NCI-H345 (cell line): ENCODE results near the gene TAS1R1.

Source experiments
- DNase-seq: peaks from one replicate; lab custom pipeline; 2025; lab: John Stamatoyannopoulos, UW

TAS1R1 gene

DNA sequence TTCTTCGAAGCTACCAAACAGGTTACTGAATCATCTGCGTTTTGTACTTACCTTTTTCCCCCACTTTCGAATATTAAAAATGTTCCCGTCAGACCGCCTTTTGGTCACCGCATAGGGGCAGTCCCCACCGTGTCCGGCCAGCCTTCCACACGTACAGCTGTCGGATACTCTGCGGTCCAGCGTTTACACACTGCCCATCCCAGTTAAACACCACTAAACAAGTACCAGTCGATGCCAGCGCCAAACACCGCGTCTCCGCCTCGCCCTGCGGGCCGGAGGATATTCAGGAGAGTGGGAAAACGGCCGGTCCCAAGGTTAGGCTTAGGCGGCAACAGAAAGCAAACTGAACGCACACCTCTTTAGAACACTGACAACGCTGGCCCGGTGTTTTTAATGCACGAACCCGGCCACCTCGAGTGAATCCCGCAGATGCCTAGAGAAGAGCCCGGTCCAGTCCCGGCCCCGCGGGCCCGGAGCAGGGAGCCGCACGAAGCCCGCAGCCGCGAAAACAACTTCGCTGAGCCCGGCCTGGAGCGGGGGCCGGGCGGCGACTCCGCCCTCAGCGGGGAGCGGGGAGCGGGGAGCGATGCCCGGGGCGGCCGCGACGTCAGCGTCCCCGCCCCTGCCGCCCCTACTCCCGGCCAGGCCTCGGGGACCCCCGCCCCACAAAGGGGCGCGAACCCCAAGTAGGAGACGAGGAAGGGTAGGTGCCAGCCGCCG, 57.7 kb downstream of the TAS1R1 start:
- peak; percentile 80 for DNase-seq

DNA sequence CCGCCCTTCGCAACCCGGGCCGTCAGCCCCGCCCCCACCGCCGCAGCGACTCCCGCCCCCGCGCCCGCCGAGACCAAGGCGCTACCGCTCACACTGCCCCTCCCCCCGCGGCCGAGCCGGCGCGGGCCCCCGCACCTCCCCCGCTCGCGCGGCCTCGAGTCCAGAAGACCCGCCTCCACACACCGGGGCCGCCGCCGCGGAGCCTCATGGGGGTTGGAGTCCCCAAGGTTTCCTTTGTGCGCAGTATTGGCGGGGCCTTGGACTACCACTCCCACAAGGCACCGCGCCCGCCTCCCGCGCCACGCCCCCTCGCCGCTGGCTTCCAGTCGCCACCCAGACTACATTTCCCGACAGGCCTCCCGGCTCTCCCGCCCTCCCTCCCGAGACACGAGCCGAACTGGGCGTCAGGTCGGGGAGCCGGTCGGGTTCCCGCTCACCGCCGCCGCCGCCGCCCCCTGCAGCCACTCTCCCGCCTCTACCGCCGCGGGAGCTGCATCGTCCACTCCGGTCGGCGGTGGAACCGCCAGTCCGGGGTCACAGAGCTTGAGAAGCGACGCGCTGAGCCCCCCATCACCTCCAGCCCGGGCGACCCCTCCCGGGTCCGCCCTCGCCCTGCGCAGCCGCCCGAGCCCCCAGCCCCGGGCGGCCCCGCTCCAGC, 58.4 kb downstream of the TAS1R1 start, which contains the start of gene PHF13:
Gene PHF13, plus strand, starts transcription at position 371 of the 658 bp plus-strand sequence. CDS start 336 bp downstream, outside the sequence.
- peak; percentile 99 for DNase-seq

DNA sequence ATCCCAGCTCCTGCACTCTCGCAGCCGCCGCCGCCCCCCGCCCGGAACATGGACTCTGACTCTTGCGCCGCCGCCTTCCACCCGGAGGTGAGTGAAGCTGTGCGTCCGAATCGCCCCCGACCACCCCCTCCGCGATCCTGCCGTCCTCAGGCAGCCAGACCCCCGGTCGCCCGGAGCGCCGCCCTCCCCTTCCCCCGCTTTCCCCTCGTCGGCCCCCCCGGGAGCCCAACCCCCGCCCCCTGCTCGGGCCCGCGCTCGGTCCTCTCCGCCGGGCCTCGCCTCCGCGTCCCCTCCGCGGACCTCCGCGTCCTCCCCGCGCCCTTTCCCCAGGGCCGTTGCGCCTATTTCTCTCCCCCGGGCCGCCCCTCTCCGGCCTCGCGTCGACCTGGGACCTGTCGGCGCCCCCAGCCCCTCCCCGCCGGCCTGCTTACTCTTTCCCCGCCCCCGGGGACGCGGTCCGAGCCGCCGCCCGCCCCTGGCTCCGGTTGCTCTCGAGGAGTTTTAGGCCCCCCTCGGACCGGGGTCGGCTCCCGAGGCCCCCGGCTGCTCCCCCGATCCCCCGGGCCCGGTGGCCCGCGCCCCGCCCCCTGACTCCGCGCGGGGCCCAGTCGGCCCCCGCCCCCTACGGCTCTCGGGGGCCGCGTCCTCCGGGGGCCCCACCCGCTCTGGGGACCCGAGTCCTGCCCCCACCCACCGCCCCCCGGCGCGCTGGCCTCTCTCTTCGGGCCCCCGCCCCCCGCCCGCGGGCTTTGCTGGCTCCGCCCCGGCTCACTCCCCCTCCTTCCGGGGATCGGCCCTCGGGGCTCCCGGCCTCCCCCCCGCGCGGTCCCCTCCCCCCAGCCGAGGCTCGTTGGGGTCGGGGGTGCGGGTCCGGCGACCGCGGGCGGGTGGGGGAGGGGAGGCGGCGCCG, 59.2 kb downstream of the TAS1R1 start:
- peak; percentile 44 for DNase-seq

DNA sequence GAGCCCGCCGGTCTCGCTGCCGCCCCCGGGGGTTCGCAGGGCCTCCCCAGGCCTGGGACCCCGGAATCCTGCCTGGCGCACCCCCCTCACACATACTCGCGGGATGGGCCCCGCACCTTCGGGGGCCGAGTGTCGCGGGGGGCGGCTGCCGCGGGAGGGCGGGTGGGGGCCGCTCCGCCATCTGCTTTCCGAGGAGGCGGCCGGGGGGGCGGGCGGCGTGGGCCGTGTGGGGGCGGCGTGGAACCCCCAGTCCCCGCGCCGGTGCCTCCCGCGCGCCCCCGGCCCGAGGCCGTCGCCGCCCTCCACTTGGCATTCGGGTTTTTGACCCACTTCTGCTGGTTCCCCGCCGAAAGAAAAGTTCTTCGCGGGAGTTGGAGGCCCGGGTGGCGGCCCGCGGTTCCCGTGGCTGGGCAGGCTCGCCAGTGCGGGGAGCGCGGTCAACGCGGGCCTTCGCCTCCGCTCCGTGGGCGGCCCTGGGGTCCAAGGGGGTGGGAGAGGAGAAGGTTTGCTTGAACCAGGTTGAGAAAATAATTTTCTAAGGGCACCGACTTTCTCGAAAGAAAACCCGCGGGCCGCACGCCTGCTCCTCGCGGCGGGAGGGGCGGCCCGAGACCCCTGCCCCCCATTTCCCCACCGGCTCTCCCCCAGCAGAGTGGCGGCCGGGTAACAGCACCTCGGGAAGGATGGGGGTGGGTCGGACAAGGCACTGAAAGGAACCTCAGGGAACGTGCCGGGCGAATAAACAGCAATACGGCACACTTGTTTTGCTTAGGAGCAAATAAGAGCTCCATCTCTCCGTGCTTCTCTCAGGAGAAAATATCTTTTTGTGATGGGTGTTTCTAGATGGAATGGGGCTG, 60.0 kb downstream of the TAS1R1 start:
- no peak for DNase-seq

DNA sequence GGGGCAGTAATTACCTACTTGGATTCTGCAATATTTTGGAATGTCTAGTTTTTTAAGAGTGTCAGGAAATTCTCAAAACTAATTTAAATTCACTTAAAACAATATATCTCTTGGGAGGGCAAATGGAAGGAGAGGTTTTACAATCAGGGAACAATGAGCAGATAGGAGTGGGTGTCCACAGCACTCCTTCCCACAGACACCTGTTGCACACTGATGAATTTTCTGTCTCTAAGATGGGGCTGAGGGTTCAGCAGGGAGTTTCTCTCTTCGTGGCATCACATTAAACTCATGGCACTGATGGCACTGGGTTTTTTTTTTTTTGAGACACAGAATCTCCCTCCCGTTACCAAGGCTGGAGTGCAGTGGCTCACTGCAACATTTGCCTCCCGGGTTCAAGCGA, 63.9 kb downstream of the TAS1R1 start:
- no peak for DNase-seq

DNA sequence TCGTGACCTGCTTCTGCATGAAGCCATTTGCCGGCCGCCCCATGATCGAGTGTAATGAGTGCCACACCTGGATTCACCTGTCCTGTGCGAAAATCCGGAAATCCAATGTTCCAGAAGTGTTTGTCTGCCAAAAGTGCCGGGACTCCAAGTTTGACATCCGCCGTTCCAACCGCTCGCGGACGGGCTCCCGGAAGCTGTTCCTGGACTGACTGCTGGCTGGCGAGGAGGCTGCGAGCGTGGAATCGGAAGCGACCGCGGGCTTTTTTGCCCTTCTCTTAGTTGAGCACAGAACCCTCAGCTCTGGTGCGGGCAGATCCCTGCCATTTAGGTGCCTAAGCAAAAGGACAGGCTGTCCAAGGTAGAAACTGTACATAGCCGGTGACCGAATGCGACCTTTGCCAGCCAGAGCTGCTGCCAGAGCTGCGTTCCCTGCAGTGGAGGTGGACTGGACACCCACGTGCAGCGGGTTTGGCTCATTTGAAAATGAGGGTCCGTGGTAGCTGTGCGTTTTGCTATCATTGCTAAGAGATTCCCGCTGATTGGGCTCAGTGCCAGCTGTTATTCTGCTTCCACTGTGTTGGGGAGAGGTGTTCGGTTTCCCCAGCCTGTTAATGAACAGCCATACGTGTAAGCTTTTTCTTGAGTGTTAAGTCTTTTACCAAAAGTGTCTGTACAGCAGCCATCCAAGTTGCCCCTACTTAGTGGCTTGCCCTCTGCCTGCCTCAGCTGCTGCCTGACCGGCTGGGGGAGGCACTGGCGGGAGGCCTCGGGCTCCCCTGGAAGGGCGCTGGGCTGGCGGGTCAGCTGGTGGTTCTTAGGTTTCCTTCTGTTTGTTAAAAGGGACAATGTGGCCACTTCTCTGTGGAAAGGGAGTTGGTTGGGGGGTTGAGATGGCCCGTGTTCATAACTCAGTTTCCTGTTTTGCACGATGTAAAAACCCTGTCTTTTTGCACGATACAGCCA, 66.6 kb downstream of the TAS1R1 start:
- DNase-seq, result no peak

DNA sequence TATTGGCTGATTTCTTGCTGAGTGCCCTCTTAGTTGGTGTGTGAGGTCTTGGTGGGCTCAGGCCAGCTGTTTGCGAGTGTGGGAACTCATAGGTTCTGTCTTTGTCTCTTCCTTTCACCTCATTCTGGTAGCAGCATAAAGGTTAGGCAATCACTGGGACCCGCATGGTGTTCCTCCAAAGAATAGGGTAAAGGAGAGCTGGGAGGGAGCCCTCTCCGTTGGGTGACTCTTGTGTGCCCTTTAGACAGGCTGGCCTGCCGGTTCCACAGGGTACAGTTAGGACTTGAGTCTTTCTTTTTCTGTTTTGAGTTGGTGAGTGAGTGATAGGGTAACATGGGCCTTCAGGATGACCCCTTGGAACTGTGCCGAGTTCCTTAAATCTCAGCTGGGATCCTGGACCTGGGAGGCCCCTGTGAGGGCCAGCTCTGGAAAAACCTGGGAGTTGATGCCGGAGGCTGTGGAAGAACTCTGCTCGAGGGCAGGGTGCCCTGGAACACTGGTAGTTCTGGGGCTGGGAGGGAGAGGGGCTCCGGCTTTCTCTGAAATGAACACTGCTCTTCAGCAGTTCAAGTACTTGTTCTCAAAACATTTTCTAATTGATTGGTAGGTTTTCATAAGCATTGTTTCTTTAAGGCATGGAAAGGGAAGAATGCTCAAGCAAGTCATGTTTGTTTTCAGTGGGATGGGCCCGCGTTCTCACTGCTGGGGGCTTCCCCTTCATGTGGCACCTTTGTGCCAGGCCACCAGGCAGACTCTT, 67.5 kb downstream of the TAS1R1 start:
- DNase-seq, result no peak

DNA sequence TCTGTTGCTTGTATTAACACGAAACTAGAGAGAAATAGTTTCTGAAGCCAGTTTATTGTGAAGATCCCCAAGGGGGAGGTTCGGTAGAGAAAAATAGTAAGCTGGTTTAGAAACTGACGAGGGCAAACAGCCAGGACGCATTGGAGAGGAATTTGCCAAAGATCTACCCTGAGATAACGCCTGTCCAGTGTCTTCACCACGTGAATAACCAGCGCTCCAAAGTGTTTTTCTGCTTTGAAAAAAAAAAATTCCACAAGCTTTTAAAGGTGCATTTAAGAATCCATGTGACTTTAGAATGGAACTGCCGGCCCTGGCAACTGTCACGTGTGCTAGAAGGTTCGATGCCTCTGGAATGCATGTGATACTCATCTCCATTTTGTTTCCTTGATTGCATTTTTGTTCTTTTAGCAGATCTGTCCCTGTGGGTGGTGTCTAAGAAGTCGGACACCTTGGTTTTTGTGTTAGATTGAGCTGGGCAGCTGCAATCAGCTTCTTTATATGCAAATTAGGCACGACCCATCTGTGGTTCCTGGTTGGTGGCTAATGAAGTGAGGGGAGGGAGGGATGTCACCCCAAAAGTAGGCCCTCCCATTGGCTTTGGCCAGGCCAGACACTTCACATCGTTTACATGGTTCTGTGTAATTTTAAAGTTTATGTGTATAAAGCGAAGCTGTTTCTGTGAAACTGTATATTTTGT, 68.3 kb downstream of the TAS1R1 start:
- DNase-seq, result no peak

DNA sequence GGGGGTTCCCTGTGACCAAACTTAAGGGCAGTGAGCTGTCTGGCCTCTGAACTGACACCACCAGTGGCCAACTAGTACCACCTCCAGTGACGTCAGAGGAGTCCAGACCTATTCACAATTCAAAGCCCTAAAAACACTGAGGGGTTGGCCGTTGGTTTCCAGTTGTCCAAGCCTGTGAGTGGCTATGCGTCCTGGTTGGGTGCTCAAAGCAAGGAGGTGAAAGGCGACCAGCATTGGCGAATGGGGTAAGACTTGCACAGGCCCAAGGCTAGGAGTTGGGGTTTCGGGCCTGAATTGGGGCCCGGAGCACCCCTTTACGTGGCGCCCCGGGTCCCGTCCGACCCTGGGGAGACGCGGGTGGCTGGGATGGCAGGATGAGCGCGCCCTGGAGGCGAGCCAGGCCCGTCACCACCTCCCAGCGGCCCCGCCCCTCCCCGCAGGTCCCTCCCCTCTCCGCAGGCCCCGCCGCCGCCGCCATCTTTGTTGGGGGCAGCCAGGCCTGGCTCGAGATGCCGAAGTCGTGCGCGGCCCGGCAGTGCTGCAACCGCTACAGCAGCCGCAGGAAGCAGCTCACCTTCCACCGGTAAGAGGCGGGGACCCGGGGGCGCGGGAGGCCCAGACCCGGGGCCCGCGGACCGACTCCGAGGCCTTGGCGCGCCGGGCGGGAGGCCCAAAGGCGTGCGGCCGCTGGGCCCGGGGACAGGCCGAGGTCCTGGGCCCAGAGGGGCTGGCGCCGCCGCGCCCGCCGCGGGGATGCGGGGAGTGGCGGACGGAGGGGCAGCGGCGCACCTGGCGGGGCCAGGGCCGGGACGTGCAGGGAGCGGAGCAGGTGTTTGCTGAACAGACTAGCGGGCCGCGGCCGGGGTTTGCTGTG, 69.8 kb downstream of the TAS1R1 start, which contains the start of gene THAP3:
Gene THAP3, plus strand, starts transcription at position 159 of the 874 bp plus-strand sequence. Its CDS starts 351 bp downstream, at position 510.
- DNase-seq, result peak; percentile 85

DNA sequence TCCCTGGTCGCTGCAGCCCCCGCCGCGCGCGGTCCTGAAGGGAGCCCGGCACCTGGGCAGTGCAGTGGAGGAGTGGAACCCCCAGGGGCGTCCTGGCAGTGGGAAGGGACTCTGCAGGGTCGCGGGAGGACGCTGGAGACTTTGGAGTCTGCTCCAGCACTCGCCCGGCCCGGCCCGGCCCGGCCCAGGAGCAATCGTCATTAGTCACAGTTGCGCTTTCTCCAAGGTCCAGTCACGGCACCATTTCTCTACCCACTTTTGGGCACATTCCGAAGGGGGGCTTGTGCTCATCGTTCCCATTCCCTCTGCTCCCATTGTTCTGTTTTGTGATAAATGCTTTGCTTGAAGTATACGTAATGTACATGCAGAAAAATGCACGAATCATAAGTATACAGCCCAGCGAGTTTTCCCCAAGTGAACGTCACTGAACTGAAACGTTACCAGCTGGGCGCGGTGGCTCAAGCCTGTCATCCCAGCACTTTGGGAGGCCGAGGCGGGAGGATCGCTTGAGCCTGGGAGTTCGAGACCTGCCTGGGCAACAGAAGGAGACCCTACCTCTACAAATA, 70.6 kb downstream of the TAS1R1 start:
- no peak for DNase-seq

DNA sequence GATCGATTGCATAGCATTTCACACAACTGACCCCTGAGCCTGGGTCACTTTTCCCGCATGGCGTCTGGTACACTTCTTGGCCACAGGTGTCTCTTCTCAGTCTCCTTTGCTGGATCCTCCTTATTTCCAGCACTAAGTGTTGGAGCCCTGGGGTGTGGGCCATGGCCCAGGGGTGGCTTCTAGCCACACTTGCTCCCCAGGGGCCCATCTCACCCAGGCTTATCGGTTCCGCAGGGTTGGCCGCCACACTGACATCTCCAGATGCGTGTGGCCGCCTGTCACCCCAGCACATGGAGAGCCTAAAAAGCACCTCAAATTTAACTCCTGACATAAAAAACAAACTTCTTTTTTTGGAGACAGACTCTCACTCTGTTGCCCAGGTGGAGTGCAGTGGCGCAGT, 71.9 kb downstream of the TAS1R1 start:
- no peak for DNase-seq

DNA sequence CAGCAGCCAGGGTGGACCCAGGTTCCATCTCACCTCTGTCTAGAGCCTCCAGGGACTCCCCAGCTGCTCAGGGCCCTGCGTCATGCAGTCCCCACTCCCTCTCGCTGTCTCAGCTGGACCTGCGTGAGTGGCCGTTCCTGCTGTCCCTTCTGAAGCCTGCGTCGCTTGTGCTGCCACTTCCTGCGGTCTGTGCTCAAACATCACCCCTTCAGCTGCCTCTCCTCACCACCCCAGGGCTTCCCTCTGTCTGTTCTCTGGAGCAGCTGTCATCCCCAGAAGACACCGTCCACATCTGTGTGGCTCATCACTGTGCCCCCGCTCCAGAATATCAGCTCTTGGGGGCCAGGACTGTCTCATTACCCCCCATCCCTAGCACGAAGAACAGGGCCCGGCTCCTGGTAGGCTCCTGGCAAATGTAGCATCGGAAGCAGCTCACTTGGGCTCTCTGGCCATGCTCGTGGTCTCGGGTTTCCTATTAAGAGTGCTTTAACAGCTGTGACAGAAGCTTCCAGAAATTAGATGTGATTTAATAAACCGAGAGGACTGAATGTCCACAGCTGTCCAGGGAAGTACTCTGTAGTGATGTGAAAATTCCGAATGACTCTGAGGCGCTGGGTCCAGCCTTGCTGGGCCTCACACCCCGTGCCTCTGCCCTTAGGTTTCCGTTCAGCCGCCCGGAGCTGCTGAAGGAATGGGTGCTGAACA, 72.9 kb downstream of the TAS1R1 start:
- no peak for DNase-seq

DNA sequence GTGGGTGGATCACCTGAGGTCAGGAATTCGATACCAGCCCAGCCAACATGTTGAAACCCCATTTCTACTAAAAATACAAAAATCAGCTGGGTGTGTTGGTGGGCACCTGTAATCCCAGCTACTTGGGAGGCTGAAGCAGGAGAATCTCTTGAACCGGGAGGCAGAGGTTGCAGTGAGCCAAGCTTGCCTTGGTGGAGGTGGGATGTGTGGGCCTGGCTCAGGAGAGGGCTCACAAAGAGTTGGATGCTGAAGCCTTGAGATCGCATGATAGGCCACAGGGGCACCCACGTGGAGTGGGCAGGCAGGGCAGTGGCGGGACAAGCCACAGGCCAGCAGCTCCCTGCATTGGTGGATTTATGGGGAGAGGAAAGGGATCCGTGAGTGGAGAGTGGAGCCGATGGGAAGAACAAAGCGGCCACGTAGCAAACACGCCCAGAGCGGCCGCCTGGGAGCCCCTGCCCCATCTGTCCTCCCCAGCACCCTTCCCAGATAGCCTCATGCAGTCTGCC, 73.9 kb downstream of the TAS1R1 start:
- DNase-seq, result no peak
